Ureter (tissue), 1 donor: ENCODE data around the gene NUSAP1. TPM values are rescaled to one million over a fixed set of nuclear protein-coding genes. Genes with fewer than 3 reads are reported as not detected.
"Not testable (repeated sequence)": the region's sequence is repeated elsewhere in the genome, so short reads cannot be mapped to it uniquely, and the experiment has no call there.

Experiments used
- DNase-seq: peaks from one replicate; pipeline ENCODE4 v3.0.0-alpha.2; 2020; ENCODE audit warnings: low spot score
- total RNA-seq: library from RNA; stranded (reverse); gene quantifications from one replicate; pipeline ENCODE4 v1.2.4, GENCODE V29; 2023
- donor health status: DM: yes; HTN: yes; CAD: no.

Gene NUSAP1, protein sequence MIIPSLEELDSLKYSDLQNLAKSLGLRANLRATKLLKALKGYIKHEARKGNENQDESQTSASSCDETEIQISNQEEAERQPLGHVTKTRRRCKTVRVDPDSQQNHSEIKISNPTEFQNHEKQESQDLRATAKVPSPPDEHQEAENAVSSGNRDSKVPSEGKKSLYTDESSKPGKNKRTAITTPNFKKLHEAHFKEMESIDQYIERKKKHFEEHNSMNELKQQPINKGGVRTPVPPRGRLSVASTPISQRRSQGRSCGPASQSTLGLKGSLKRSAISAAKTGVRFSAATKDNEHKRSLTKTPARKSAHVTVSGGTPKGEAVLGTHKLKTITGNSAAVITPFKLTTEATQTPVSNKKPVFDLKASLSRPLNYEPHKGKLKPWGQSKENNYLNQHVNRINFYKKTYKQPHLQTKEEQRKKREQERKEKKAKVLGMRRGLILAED
- 1.5 TPM for total RNA-seq

DNA sequence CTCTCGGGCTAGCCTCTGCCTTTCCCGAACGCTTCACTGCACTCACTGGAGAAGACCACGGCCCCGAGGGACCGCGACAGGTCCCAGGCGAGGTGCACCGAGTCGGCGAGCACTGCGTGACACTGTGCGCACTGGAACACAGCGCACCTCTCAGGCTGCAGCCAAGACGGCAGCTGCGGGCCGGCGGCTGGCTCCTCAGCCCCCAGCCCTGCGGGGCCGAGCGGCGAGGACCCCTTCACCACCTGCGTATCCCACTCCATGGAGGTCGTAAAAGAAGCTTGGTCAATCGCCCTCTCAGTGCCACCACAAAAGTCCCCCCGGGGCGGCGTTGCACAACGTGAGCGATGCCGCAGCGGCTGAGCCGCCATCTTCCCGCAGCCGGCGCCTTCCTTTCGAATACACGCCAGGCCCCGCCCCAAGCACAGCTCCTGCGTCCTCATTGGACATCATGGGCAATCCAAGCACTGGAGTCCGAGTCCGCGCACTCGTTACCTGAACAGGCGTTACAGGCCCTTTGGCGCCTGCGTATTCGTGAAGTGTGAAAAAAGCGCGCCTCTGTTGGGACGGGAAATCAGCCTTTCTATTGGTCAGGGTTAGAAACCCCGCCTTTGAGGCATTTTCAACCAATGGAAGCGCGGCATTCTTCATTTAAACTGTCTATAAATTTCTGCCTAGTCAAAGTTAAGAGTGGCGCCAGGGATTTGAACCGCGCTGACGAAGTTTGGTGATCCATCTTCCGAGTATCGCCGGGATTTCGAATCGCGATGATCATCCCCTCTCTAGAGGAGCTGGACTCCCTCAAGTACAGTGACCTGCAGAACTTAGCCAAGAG, at the start of gene NUSAP1, which contains the start of gene OIP5:
Gene NUSAP1, plus strand, starts transcription at position 688 of the 832 bp plus-strand sequence. Its CDS starts 77 bp downstream, at position 765.
Gene OIP5, minus strand, starts transcription at position 398 of the 832 bp plus-strand sequence. Its CDS starts 30 bp downstream, at position 368.
- DNase-seq = peak; percentile 97

GRCh38 chr15:41282980-41283652, 49.6 kb upstream of the NUSAP1 start:
- DNase-seq = not testable (repeated sequence)

DNA sequence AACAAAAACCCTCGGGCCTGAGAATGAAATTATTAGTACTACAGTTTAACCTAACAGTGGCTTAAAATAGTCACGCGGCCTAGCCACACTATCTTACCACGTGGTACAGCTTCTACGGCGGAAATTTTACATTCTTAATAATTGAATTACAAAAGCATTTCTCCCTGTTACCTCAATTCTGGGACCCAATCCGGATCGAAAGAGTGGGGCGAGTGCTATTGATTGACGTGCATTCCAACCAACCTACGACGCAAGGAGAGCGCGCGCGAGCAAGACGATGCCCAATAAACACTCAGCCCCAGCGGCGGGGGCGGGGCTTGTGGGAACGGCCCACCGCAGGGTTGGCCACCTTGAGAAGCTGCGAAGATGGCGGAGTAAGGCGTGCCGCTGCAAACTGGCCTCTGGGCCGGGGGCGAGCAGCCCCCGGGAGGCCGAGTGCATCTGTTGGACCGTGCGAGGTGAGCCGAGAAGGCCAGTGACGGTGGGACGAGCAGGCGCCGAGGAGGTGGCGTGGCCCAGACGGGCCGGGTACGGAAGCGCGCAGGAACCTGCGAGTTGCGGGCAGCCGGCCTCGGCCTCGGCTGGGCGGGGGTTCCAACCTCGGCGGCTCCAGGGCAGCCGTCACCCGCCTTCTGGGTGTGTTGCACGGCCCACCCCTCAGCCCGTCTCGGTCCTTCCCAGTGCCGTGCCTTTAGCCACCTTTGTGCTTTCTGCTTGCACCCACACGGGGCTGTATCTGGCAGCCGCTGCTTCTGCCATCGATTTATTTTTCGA, 48.8 kb upstream of the NUSAP1 start:
- peak; percentile 99 for DNase-seq

GRCh38 chr15:41284427-41285177, 48.1 kb upstream of the NUSAP1 start:
- no peak for DNase-seq

GRCh38 chr15:41285285-41285684, 47.4 kb upstream of the NUSAP1 start:
- no peak for DNase-seq

DNA sequence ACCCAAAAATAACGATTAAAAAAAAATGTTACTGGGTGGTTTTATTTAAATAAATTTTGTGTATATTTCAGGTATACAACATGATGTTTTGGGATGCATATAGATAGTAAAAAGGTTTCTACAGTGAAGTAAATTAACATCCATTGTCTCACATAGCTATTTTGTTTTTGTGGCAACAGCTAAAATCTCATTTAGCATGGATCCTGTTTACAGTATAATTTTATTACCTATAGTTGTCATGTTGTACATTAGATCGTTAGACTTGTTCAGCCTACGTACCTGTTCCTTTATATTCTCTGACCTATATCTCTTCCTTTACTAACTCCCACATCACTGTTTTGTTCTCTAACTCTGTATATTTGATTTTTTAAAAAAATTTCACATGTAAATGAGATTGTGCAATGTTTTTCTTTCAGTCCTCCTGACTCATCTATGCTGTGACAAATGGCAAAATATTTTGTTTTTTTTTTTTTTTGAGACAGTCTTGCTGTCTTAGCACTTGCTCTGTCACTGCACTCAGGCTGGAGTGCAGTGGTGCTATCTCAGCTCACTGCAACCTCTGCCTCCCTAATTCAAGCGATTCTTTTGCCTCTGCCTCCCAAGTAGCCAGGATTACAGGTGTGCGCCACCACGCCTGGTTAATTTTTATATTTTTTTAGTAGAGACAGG, 45.9 kb upstream of the NUSAP1 start:
- no peak for DNase-seq

DNA sequence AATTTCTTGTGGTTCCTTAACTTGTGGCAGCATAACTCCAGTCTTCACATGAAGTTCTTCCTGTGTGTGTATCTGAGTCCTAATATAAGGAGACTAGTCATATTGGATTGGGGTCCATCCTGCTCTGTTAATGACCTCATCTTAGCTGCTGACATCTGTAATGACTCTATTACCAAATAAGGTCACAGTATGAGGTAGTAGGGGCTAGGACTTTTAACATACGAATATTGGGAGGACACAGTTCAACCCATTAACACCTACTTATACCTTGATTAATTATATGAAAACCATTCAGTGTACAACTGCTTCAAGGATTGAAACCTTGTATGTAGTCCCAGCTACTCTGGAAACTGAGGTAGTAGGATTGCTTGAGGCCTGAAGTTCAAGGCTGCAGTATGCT, 44.2 kb upstream of the NUSAP1 start:
- DNase-seq = no peak

DNA sequence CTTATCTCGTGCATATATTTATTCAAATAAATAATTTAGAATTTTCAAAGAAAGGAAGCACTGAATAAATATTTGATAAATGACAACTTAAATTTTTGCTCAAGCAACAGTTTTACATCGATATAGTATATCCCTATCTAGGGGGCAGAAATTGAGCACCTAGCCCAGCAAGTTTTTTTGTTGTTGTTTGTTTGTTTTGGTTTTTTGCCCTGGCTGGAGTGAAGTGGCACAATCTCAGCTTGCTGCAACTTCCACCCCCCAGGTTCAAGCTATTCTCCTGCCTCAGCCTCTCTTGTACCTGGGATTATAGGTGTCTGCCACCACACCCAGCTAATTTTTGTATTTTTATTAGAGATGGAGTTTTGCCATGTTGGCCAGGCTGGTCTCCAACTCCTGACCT, 42.7 kb upstream of the NUSAP1 start:
- DNase-seq = no peak

DNA sequence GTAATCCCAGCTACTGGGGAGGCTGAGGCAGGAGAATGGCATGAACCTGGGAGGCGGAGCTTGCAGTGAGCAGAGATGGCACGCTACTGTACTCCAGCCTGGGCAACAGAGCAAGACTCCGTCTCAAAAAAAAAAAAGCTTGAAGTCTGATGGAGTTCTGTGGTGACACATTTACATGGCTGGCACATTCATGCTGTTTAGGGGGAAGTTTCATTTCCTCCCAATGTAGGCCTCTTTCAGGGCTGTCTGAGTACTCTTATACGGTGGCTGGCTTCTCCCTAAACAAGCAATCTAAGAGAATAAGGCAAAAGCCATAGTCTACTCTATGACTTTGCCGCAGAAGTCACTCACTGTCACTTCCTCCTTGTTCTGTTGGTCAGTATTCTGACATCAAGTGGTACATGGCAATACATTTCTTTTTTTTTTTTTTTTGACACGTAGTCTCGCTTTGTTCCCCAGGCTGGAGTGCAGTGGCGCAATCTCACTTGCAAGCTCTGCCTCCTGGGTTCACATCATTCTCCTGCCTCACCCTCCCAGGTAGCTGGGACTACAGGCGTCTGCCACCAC, 41.5 kb upstream of the NUSAP1 start:
- no peak for DNase-seq

DNA sequence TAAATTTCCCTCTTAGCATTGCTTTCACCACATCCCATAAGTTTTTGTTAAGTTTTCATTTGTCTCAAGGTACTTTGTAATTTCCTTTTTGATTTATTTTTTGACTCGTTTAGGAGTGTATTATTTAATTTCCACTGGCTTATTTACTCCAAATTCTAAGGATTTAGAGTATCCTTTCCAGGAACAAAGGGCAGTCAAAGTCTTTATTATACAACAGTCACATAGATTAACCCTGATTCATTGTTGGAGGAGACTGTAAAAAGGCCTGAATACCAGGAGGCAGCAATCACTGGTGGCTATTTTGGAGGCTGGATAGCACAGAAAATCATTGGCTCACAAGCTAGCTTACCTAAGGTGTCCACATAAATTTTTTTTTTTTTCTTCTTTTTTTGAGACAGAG, 40.2 kb upstream of the NUSAP1 start:
- no peak for DNase-seq

GRCh38 chr15:41301139-41301538, 31.5 kb upstream of the NUSAP1 start:
- DNase-seq = not testable (repeated sequence)

- DNase-seq = no peak
Observed at GRCh38 chr15:41301587-41301986, 31.1 kb upstream of the NUSAP1 start.

- DNase-seq = no peak
Observed at GRCh38 chr15:41304149-41304770, 28.4 kb upstream of the NUSAP1 start.

DNA sequence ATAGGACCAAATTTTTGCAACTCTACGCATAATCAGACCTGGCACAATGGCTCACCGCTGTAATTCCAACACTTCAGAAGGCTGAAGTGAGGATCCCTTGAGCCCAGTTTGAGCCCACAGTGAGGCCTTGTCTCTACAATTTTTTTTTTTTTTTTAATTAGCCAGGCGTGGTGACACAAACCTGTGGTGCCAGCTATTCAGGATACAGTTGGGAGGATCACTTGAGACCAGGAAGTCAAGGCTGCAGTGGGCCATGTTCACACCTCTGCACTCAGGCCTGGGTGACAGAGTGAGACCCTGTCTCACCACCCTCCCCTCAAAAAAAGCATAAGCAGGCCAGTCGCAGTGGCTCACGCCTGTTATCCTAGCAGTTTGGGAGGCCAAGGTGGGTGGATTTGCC, 25.0 kb upstream of the NUSAP1 start:
- DNase-seq = no peak

DNA sequence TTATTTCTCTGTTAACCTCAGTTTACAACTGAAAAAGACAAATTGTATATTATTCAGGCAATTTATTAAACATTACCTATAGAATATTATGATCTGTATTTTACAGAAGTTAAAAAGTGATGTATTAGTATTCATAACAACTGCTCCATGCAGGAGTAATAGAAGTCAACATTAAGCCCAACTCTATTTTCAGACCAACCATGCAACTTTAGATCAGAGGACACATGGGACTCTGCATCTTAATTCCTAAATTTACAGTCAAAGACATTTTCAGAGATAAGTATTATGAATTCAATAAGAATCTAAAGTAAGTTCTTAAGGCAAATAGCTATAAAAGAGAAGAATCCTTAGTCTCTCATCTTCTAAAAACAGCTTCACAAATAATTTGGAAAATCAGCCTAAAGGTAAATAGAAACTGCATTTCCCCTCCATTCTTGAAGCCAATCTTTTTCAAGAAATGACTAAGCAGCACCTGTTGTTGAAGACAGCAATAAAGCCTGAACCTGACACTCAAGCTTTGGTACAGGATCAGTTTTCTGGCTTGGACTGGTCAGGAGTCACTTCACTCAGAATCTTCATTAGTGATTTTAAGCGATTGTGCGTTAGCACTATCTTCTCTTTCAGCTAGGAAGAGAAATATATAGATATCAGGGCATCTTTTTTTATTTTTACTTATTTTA, 23.3 kb upstream of the NUSAP1 start:
- no peak for DNase-seq

GRCh38 chr15:41320805-41321330, 11.8 kb upstream of the NUSAP1 start:
- DNase-seq = not testable (repeated sequence)

DNA sequence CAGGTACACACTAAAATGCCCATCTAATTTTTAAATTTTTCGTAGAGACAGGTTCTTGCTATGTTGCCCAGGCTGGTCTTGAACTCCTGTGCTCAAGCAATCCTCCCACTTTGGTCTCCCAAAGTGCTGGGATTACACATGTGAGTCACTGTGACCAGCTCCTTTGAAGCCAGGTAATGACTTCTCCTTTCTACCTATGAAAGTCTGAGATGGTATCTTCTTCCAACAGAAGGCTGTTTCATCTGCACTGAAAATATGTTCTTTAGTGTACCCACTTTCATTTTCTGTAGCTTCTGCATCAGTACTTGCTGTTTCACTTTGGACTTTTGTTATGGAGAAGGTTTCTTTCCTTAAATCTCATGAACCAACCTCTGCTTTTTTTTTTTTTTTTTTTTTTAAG, 9.1 kb upstream of the NUSAP1 start:
- DNase-seq = no peak

DNA sequence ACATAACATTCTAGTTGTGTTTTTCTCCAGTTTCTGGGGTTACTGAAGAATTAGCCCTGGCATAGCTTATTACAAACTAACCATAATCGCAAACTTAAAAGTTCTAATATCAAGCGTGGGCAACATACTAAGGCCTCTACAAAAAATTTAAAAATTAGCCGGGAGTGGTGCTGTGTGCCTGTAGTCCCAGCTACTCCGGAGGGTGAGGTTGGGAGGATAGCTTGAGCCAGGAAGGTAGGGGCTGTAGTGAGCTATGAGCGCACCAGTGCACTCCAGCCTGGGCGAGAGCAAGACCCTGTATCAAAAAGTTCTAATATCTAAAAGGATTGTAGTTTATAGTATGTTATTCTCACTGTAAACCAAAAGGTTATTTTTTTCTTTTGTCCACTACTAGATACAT, 1.4 kb upstream of the NUSAP1 start:
- DNase-seq = no peak
